Measurements from ENCODE around the gene ARHGAP40.

ARHGAP40 gene

GRCh38 chr20:38651562-38651961 is 50.0 kb downstream of the ARHGAP40 start:
- no peak overlapping the region for H3K4me3 ChIP-seq (ENCODE audit: low read depth, low read length, poor library complexity, severe bottlenecking)
- TF ChIP-seq, protein P1, sequence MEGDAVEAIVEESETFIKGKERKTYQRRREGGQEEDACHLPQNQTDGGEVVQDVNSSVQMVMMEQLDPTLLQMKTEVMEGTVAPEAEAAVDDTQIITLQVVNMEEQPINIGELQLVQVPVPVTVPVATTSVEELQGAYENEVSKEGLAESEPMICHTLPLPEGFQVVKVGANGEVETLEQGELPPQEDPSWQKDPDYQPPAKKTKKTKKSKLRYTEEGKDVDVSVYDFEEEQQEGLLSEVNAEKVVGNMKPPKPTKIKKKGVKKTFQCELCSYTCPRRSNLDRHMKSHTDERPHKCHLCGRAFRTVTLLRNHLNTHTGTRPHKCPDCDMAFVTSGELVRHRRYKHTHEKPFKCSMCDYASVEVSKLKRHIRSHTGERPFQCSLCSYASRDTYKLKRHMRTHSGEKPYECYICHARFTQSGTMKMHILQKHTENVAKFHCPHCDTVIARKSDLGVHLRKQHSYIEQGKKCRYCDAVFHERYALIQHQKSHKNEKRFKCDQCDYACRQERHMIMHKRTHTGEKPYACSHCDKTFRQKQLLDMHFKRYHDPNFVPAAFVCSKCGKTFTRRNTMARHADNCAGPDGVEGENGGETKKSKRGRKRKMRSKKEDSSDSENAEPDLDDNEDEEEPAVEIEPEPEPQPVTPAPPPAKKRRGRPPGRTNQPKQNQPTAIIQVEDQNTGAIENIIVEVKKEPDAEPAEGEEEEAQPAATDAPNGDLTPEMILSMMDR (IDR thresholded peaks at IDR 0.05; ENCODE audit: low read length), result no peak
- no peak for TF ChIP-seq EZH2 (IDR thresholded peaks at IDR 0.05; ENCODE audit: borderline replicate concordance, low read length)
- no peak overlapping the region for H3K27ac ChIP-seq (ENCODE audit: low read depth, low read length, poor library complexity, severe bottlenecking)
- no peaks in the 10 kb centered on the region for H4K20me1 ChIP-seq (ENCODE audit: insufficient read depth, low read length)
- H3K9me2 ChIP-seq (ENCODE audit: low read depth, low read length), result no peaks in the 10 kb centered on the region
- no peaks in the 10 kb centered on the region for H3K9me3 ChIP-seq (ENCODE audit: low read length)
- H3K27me3 ChIP-seq (ENCODE audit: insufficient read depth, low read length), result peaks cover 4% of the 10 kb centered on the region; the same call in 1 of the 2 replicates
- H2AFZ ChIP-seq (ENCODE audit: low read length), result no peak overlapping the region
- peaks cover 2% of the 10 kb centered on the region for H3K4me1 ChIP-seq (ENCODE audit: insufficient read depth, low read length, severe bottlenecking)
- H3K4me2 ChIP-seq (ENCODE audit: low read length), result no peak overlapping the region
- H3K9ac ChIP-seq (ENCODE audit: low read length), result no peak overlapping the region
- no peaks in the 10 kb centered on the region for H3K79me2 ChIP-seq (ENCODE audit: insufficient read depth, low read length)
- no peaks in the 10 kb centered on the region for H3K36me3 ChIP-seq (ENCODE audit: insufficient read depth, low read length)
- no peaks in the 10 kb centered on the region for H3F3A ChIP-seq (ENCODE audit: insufficient read depth, low read length)

DNA sequence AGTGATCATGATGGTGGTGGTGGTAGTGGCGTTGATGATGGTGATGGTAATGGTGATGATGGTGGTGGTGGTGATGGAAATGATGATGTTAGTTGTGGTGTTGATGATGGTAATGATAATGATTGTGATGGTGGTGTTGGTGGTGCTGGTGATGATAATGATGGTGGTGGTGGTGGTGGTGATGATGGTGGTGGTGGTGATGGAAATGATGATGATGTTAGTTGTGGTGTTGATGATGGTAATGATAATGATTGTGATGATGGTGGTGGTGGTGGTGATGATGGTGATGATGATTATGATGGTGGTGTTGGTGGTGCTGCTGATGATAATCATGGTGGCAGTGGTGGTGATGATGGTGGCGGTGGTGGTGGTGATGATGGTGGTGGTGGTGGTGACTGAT is 51.4 kb downstream of the ARHGAP40 start:
- H3K79me2 ChIP-seq (ENCODE audit: insufficient read depth, low read length), result no peaks in the 10 kb centered on the region
- no peaks in the 10 kb centered on the region for H3K36me3 ChIP-seq (ENCODE audit: insufficient read depth, low read length)
- no peak overlapping the region for H2AFZ ChIP-seq (ENCODE audit: low read length)
- no peaks in the 10 kb centered on the region for H3K9me2 ChIP-seq (ENCODE audit: low read depth, low read length)
- H3K4me3 ChIP-seq (ENCODE audit: low read depth, low read length, poor library complexity, severe bottlenecking), result no peak overlapping the region
- no peaks in the 10 kb centered on the region for H4K20me1 ChIP-seq (ENCODE audit: insufficient read depth, low read length)
- no peak overlapping the region for H3K4me2 ChIP-seq (ENCODE audit: low read length)
- no peaks in the 10 kb centered on the region for H3F3A ChIP-seq (ENCODE audit: insufficient read depth, low read length)
- H3K9ac ChIP-seq (ENCODE audit: low read length), result no peak overlapping the region
- no peak overlapping the region for H3K27ac ChIP-seq (ENCODE audit: low read depth, low read length, poor library complexity, severe bottlenecking)
- H3K27me3 ChIP-seq (ENCODE audit: insufficient read depth, low read length), result peaks cover 4% of the 10 kb centered on the region; the same call in 1 of the 2 replicates
- no peak for TF ChIP-seq EZH2 (IDR thresholded peaks at IDR 0.05; ENCODE audit: borderline replicate concordance, low read length)
- H3K4me1 ChIP-seq (ENCODE audit: insufficient read depth, low read length, severe bottlenecking), result no peaks in the 10 kb centered on the region
- H3K9me3 ChIP-seq (ENCODE audit: low read length), result no peaks in the 10 kb centered on the region

GRCh38 chr20:38657390-38657789 is 55.8 kb downstream of the ARHGAP40 start:
- Histone ChIP-seq H3K4me2 (ENCODE audit: low read length) (no peak overlapping the region), H3K9me2 (ENCODE audit: low read depth, low read length) (no peaks in the 10 kb centered on the region), H3K36me3 (ENCODE audit: insufficient read depth, low read length) (no peaks in the 10 kb centered on the region), H3F3A (ENCODE audit: insufficient read depth, low read length) (no peaks in the 10 kb centered on the region), H3K9me3 (ENCODE audit: low read length) (no peaks in the 10 kb centered on the region), H2AFZ (ENCODE audit: low read length) (no peak overlapping the region), H3K27me3 (ENCODE audit: insufficient read depth, low read length) (no peaks in the 10 kb centered on the region), H3K4me3 (ENCODE audit: low read depth, low read length, poor library complexity, severe bottlenecking) (no peak overlapping the region), H3K27ac (ENCODE audit: low read depth, low read length, poor library complexity, severe bottlenecking) (no peak overlapping the region), H3K79me2 (ENCODE audit: insufficient read depth, low read length) (no peaks in the 10 kb centered on the region), H4K20me1 (ENCODE audit: insufficient read depth, low read length) (no peaks in the 10 kb centered on the region), H3K4me1 (ENCODE audit: insufficient read depth, low read length, severe bottlenecking) (no peaks in the 10 kb centered on the region), H3K9ac (ENCODE audit: low read length) (no peak overlapping the region)
- TF ChIP-seq EZH2 (IDR thresholded peaks at IDR 0.05; ENCODE audit: borderline replicate concordance, low read length), result no peak
- TF ChIP-seq, protein P1 (IDR thresholded peaks at IDR 0.05; ENCODE audit: low read length), result no peak

DNA sequence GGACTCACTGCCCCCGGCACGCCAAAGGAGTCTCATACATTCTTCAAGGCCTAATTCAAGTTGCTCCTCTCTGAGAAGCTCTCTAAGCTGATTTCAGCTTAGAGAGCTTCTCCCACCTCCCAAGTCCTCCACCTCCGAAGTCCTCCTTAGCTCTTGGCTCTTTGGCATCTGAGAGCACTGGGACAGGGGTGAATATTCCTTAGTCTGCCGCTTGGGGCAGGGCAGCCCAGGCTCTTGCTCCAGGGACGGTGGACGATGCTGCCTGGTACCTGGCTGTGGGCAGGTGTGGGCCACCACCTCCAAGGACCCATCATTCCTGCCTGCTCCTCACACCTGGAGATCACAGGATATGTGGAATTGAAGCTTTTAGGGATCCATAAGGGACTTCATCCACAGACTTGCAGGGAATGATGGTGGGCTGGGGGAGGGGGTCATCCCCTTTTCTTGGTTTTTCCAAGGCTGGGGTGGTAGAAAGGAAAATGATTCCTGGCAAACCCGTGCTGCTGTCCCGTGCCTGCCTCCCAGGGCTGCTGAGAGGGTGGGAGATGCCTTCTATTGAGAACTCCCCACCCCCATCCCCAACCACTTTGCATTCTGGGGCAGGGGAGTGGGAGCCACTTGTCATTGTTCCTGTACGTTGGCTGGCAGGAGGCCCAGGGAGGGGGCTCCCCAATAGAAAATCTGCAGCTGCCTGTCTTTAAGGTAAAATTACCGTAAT is 57.4 kb downstream of the ARHGAP40 start:
- no peaks in the 10 kb centered on the region for H3F3A ChIP-seq (ENCODE audit: insufficient read depth, low read length)
- no peak overlapping the region for H3K27ac ChIP-seq (ENCODE audit: low read depth, low read length, poor library complexity, severe bottlenecking)
- no peak overlapping the region for H3K4me3 ChIP-seq (ENCODE audit: low read depth, low read length, poor library complexity, severe bottlenecking)
- no peaks in the 10 kb centered on the region for H3K36me3 ChIP-seq (ENCODE audit: insufficient read depth, low read length)
- H3K9ac ChIP-seq (ENCODE audit: low read length), result no peak overlapping the region
- H3K4me2 ChIP-seq (ENCODE audit: low read length), result no peak overlapping the region
- TF ChIP-seq, protein P1 (IDR thresholded peaks at IDR 0.05; ENCODE audit: low read length), result peak; percentile 66
- no peak for TF ChIP-seq EZH2 (IDR thresholded peaks at IDR 0.05; ENCODE audit: borderline replicate concordance, low read length)
- H4K20me1 ChIP-seq (ENCODE audit: insufficient read depth, low read length), result no peaks in the 10 kb centered on the region
- no peaks in the 10 kb centered on the region for H3K9me2 ChIP-seq (ENCODE audit: low read depth, low read length)
- no peaks in the 10 kb centered on the region for H3K9me3 ChIP-seq (ENCODE audit: low read length)
- no peaks in the 10 kb centered on the region for H3K27me3 ChIP-seq (ENCODE audit: insufficient read depth, low read length)
- no peaks in the 10 kb centered on the region for H3K4me1 ChIP-seq (ENCODE audit: insufficient read depth, low read length, severe bottlenecking)
- H3K79me2 ChIP-seq (ENCODE audit: insufficient read depth, low read length), result no peaks in the 10 kb centered on the region
- H2AFZ ChIP-seq (ENCODE audit: low read length), result no peak overlapping the region

All from OCI-LY1 (cell line).